K562 (cell line): ENCODE results near the gene ARHGAP28. TPM values are rescaled to one million over a fixed set of nuclear protein-coding genes. Genes with fewer than 3 reads are reported as not detected.

Source experiments
- DLX4 ChIP-seq: fragments of 250-450 bp; sonication (Bioruptor Pico); IDR thresholded peaks from 2 replicates; pipeline ENCODE4 v1.6.1; 2021; ENCODE audit warnings: mild to moderate bottlenecking
- GMEB1 ChIP-seq: fragments of 250-450 bp; sonication (Bioruptor Pico); IDR thresholded peaks from 2 replicates; pipeline ENCODE4 v1.4.0; 2020; ENCODE audit warnings: mild to moderate bottlenecking
- NFYB ChIP-seq: IDR thresholded peaks from 2 replicates; pipeline ENCODE4 v1.6.1; 2011; ENCODE audit warnings: mild to moderate bottlenecking, moderate library complexity; ENCODE audit not compliant: insufficient read length; ENCODE audit errors: extremely low read depth
- PHB ChIP-seq: fragments of 250-450 bp; sonication (Bioruptor Pico); IDR thresholded peaks from 2 replicates; pipeline ENCODE4 v1.5.0; 2021
- RBBP5 ChIP-seq: fragments of 200-600 bp; sonication (generic); IDR thresholded peaks from 2 replicates; pipeline ENCODE4 v1.6.1; 2012; ENCODE audit warnings: borderline replicate concordance, mild to moderate bottlenecking, low read length, control low read depth, inconsistent platforms; ENCODE audit not compliant: insufficient read depth, poor library complexity, severe bottlenecking
- TGIF2 ChIP-seq: sonication (generic); formaldehyde crosslinking; IDR thresholded peaks from 2 replicates; pipeline ENCODE4 v1.8.1; 2022; ENCODE audit warnings: mild to moderate bottlenecking, missing genetic modification reagents, moderate library complexity
- ZNF175 ChIP-seq: fragments of 200-800 bp; sonication (Bioruptor generic); IDR thresholded peaks from 2 replicates; pipeline ENCODE4 v1.6.1; 2016; ENCODE audit warnings: low read depth, mild to moderate bottlenecking, missing genetic modification characterization, missing compliant biosample characterization
- ZNF318 ChIP-seq, 2 experiments: fragments of 450-650 bp; IDR thresholded peaks; 2 replicates each; pipeline ENCODE4 v1.6.1; 2016; ENCODE audit warnings: mild to moderate bottlenecking in 2 of 2, borderline replicate concordance in 1 of 2, low read depth in 1 of 2, moderate library complexity in 1 of 2
- ZNF395 ChIP-seq: fragments of 200-800 bp; sonication (Bioruptor generic); IDR thresholded peaks from 2 replicates; pipeline ENCODE4 v1.6.1; 2017; ENCODE audit warnings: missing genetic modification characterization, missing compliant biosample characterization
- polyA plus RNA-seq, 8 experiments: library from polyadenylated mRNA; depleted of rRNA in 4 of 8; stranded (reverse) in 5 of 8; unstranded in 3 of 8; fragments of >200 nt; fragmentation: Nextera tagmentation in 2 of 8; fragmentation: Illumina TruSeq in 1 of 8; extraction: Ambion mirVana in 2 of 8; extraction: Trizol in 1 of 8; gene quantifications; 2 replicates each; pipeline versions ENCODE4 v1.2.1 to v1.2.3, GENCODE V29; 2011 to 2014; ENCODE audit warnings: inconsistent platforms in 1 of 8, missing spikeins in 1 of 8
- total RNA-seq, 7 experiments: library from RNA; depleted of rRNA in 6 of 7; stranded (reverse); fragments of >200 nt in 6 of 7; fragmentation: Illumina TruSeq in 2 of 7; extraction: Trizol in 2 of 7; gene quantifications; 2 replicates each; pipeline versions ENCODE4 v1.2.1 to v1.2.3, GENCODE V29; 2011 to 2021; ENCODE audit warnings: low replicate concordance in 1 of 7

ARHGAP28 gene
- total and polyA plus RNA-seq, 9 of the 15 experiments (the other 6 are each of a cell fraction or from before 2014, with no cell fraction given): 0.93 to 5.9 (median 5.0) TPM

GRCh38 chr18:6868033-6868432, 138.5 kb downstream of the ARHGAP28 start (continued):
- TF ChIP-seq ZNF318 (IDR thresholded peaks at IDR 0.05; ENCODE audit: borderline replicate concordance in 1 of 2, low read depth in 1 of 2): no peak
- no peak for TF ChIP-seq NFYB
- TF ChIP-seq GMEB1 (CRISPR knock-in tag): no peak
- no peak for TF ChIP-seq PHB
- TF ChIP-seq TGIF2: no peak
- no peak for TF ChIP-seq DLX4 (CRISPR knock-in tag)
- TF ChIP-seq RBBP5: no peak
- TF ChIP-seq ZNF175 (CRISPR knock-in tag): no peak
- TF ChIP-seq ZNF395 (CRISPR knock-in tag): no peak
